Transverse colon (tissue), 4 donors: ENCODE results near the gene LEF1.

Experiments
- EP300 ChIP-seq: sonication (generic); formaldehyde crosslinking; IDR thresholded peaks from one replicate; pipeline ENCODE4 v1.6.1; 2017; ENCODE audit warnings: antibody characterized with exemption, low read depth
- POLR2A ChIP-seq: fragments of 450-650 bp; IDR thresholded peaks from one replicate; pipeline ENCODE4 v1.6.1; 2016; ENCODE audit warnings: antibody characterized with exemption, mild to moderate bottlenecking, moderate library complexity
- POLR2AphosphoS5 ChIP-seq, 3 donors: sonication (generic); formaldehyde crosslinking; IDR thresholded peaks; one replicate each; pipeline ENCODE4 v1.6.1; 2016; ENCODE audit warnings: antibody characterized with exemption in 3 of 3
- TF ChIP-seq, protein P1 (sequence below), 5 experiments: fragments of 200-600 bp in 3 of 5; fragments of 450-650 bp in 2 of 5; sonication (generic) in 3 of 5; IDR thresholded peaks; 1 replicate in 2 of 5; 2 replicates in 3 of 5; pipeline ENCODE4 v1.5.1; 2016 to 2017; ENCODE audit warnings: antibody characterized with exemption in 5 of 5, inconsistent platforms in 3 of 5, mild to moderate bottlenecking in 2 of 5, moderate library complexity in 1 of 5

DNA sequence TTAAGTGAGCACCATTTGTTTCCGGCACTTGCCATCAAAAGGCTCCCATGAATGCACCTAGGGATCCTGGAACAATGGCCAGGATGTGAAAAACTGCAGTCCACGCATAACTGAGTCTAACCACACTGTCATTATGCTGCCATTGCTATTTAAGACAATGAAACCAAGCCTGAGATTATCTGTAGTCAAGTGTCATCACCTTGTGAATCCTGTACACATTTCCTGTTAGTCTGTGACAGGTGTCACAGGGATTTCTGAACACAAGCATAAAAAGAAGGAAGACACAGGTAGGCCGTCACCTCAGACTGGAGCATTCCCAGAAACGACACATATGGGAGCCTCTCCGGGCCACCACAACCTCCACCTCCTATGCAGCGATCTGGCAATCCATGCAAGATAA is 112.3 kb downstream of the LEF1 start:
- no peak for TF ChIP-seq POLR2A
- TF ChIP-seq EP300, result no peak
- TF ChIP-seq, protein P1, sequence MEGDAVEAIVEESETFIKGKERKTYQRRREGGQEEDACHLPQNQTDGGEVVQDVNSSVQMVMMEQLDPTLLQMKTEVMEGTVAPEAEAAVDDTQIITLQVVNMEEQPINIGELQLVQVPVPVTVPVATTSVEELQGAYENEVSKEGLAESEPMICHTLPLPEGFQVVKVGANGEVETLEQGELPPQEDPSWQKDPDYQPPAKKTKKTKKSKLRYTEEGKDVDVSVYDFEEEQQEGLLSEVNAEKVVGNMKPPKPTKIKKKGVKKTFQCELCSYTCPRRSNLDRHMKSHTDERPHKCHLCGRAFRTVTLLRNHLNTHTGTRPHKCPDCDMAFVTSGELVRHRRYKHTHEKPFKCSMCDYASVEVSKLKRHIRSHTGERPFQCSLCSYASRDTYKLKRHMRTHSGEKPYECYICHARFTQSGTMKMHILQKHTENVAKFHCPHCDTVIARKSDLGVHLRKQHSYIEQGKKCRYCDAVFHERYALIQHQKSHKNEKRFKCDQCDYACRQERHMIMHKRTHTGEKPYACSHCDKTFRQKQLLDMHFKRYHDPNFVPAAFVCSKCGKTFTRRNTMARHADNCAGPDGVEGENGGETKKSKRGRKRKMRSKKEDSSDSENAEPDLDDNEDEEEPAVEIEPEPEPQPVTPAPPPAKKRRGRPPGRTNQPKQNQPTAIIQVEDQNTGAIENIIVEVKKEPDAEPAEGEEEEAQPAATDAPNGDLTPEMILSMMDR (IDR thresholded peaks at IDR 0.05), result no peak
- no peak for TF ChIP-seq POLR2AphosphoS5 (IDR thresholded peaks at IDR 0.05)
